HG03060 (cell line): Measurements from ENCODE around the gene SAP30.
A peak's percentile ranks its signal among the peaks of the same experiment; 100 is the strongest.

ENCODE experiments used
- ATAC-seq: cut with Tn5 transposase; IDR thresholded peaks from one replicate; pipeline ENCODE4 v1.9.1; 2021; ENCODE audit warnings: low read depth, moderate number of reproducible peaks; ENCODE audit not compliant: unreplicated experiment

Gene SAP30

GRCh38 chr4:173370477-173371291 is at the start of gene SAP30:
SAP30 (plus strand) TSS chr4:173370954; CDS start chr4:173371183, 229 bp downstream.
- peak; percentile 56 for ATAC-seq

- no peak for ATAC-seq
These were observed 45.6 kb upstream of the SAP30 start for GRCh38 chr4:173325007-173325736.

GRCh38 chr4:173328236-173328901 is 42.4 kb upstream of the SAP30 start:
- ATAC-seq = no peak

GRCh38 chr4:173330590-173330989 is 40.2 kb upstream of the SAP30 start:
- ATAC-seq = no peak

GRCh38 chr4:173332021-173332487 is 38.7 kb upstream of the SAP30 start:
- no peak for ATAC-seq

- no peak for ATAC-seq
These were observed 37.6 kb upstream of the SAP30 start for GRCh38 chr4:173332963-173333657.

- no peak for ATAC-seq
These were observed 37.1 kb upstream of the SAP30 start for GRCh38 chr4:173333658-173334084.

- peak; percentile 81 for ATAC-seq
These were observed 36.5 kb upstream of the SAP30 start, which contains the start of gene HMGB2 for GRCh38 chr4:173334085-173334890. HMGB2 (minus strand) TSS chr4:173334358; CDS start chr4:173333649, 709 bp downstream.

GRCh38 chr4:173334891-173335752 is 35.6 kb upstream of the SAP30 start:
- peak; percentile 21 for ATAC-seq

- no peak for ATAC-seq
These were observed 33.3 kb upstream of the SAP30 start for GRCh38 chr4:173337463-173337862.

- no peak for ATAC-seq
These were observed 26.8 kb upstream of the SAP30 start for GRCh38 chr4:173343832-173344397.

- ATAC-seq = no peak
These were observed 25.1 kb upstream of the SAP30 start for GRCh38 chr4:173345648-173346047.

- ATAC-seq = no peak
These were observed 24.7 kb upstream of the SAP30 start for GRCh38 chr4:173346074-173346473.

- ATAC-seq = no peak
These were observed 23.3 kb upstream of the SAP30 start for GRCh38 chr4:173347467-173347866.

- ATAC-seq = no peak
These were observed 12.8 kb upstream of the SAP30 start for GRCh38 chr4:173357939-173358338.

GRCh38 chr4:173360587-173361221 is 10.1 kb upstream of the SAP30 start:
- ATAC-seq = no peak

- ATAC-seq = no peak
These were observed 8.1 kb upstream of the SAP30 start for GRCh38 chr4:173362666-173363065.
